Neural crest cell (in vitro differentiated cells): Measurements from ENCODE around the gene PCDH9. TPM values are rescaled to one million over a fixed set of nuclear protein-coding genes. Genes with fewer than 3 reads are reported as not detected.

ENCODE experiments used
- DNase-seq: peaks from one replicate; pipeline ENCODE4 v3.0.0; 2021; ENCODE audit warnings: low read depth, mixed read lengths, low spot score
- H3K27ac Mint-ChIP-seq: one replicate; pipeline ENCODE4 v1.8.0; 2021; ENCODE audit warnings: mild to moderate bottlenecking, mixed read lengths; ENCODE audit not compliant: unreplicated experiment
- H3K27me3 Mint-ChIP-seq: 2 replicates; pipeline ENCODE4 v1.8.0; 2021; ENCODE audit warnings: low read depth, mild to moderate bottlenecking, mixed read lengths
- H3K36me3 Mint-ChIP-seq: 2 replicates; pipeline ENCODE4 v1.8.0; 2021; ENCODE audit warnings: low read depth, mild to moderate bottlenecking, mixed read lengths
- H3K4me1 Mint-ChIP-seq: 2 replicates; pipeline ENCODE4 v1.8.0; 2021; ENCODE audit warnings: mixed read lengths
- H3K4me3 Mint-ChIP-seq: one replicate; pipeline ENCODE4 v1.8.0; 2021; ENCODE audit warnings: mild to moderate bottlenecking, mixed read lengths
- H3K9me3 Mint-ChIP-seq: 2 replicates; pipeline ENCODE4 v1.8.0; 2021; ENCODE audit warnings: mixed read lengths
- CTCF ChIP-seq: fragments of 200-600 bp; sonication (generic); conservative IDR thresholded peaks from 2 replicates; pipeline ENCODE4 v1.5.0; 2021; ENCODE audit warnings: antibody characterized with exemption, mild to moderate bottlenecking
- total RNA-seq: library from RNA; stranded (reverse); gene quantifications from 2 replicates; pipeline ENCODE4 v1.2.1, GENCODE V29; 2021

PCDH9 gene
- total RNA-seq, 1 donor from 2014 or later = 6.3 TPM

- no peak for DNase-seq
- H3K27ac Mint-ChIP-seq = peak overlapping the region; percentile 83
- no peaks in the 10 kb centered on the region for H3K36me3 Mint-ChIP-seq
- TF ChIP-seq CTCF = no peak
- H3K27me3 Mint-ChIP-seq = no peaks in the 10 kb centered on the region
- H3K9me3 Mint-ChIP-seq = peaks cover 2% of the 10 kb centered on the region
- H3K4me1 Mint-ChIP-seq = peaks cover 44% of the 10 kb centered on the region
- no peak overlapping the region for H3K4me3 Mint-ChIP-seq
Observed at GRCh38 chr13:66345518-66345810, 884.7 kb downstream of the PCDH9 start.

- DNase-seq = no peak
- Mint-ChIP-seq H3K4me1 (peaks cover 42% of the 10 kb centered on the region), H3K36me3 (no peaks in the 10 kb centered on the region), H3K9me3 (peaks cover 2% of the 10 kb centered on the region), H3K4me3 (peak overlapping the region; percentile 20), H3K27me3 (no peaks in the 10 kb centered on the region), H3K27ac (peak overlapping the region; percentile 83)
- no peak for TF ChIP-seq CTCF
Observed at GRCh38 chr13:66344805-66345517, 885.2 kb downstream of the PCDH9 start.

GRCh38 chr13:66343224-66343828 lies 886.8 kb downstream of the PCDH9 start:
- Mint-ChIP-seq H3K9me3 (peaks cover 2% of the 10 kb centered on the region), H3K4me1 (peaks cover 40% of the 10 kb centered on the region), H3K27ac (no peak overlapping the region), H3K4me3 (no peak overlapping the region), H3K27me3 (no peaks in the 10 kb centered on the region), H3K36me3 (no peaks in the 10 kb centered on the region)
- no peak for TF ChIP-seq CTCF
- DNase-seq = no peak

GRCh38 chr13:66341635-66342377 lies 888.3 kb downstream of the PCDH9 start:
- DNase-seq = no peak
- Mint-ChIP-seq H3K36me3 (no peaks in the 10 kb centered on the region), H3K4me3 (no peak overlapping the region), H3K4me1 (peaks cover 32% of the 10 kb centered on the region), H3K27ac (no peak overlapping the region), H3K27me3 (no peaks in the 10 kb centered on the region), H3K9me3 (peaks cover 2% of the 10 kb centered on the region)
- no peak for TF ChIP-seq CTCF

- Mint-ChIP-seq H3K27ac (no peak overlapping the region), H3K9me3 (no peaks in the 10 kb centered on the region), H3K4me1 (peaks cover 12% of the 10 kb centered on the region), H3K4me3 (no peak overlapping the region), H3K36me3 (no peaks in the 10 kb centered on the region), H3K27me3 (no peaks in the 10 kb centered on the region)
- TF ChIP-seq CTCF = no peak
- no peak for DNase-seq
Observed at GRCh38 chr13:66339214-66339613, 890.9 kb downstream of the PCDH9 start.
